Measurements from ENCODE around the gene PAN3. TPM values are rescaled to one million over a fixed set of nuclear protein-coding genes. Genes with fewer than 3 reads are reported as not detected.

Gene PAN3
- total RNA-seq, 1 experiment from 2014 or later: 37.5 TPM

- H3K4me1 Mint-ChIP-seq (ENCODE audit: low read depth, unreplicated experiment): no peaks in the 10 kb centered on the region
- H3K27ac Mint-ChIP-seq (ENCODE audit: unreplicated experiment): no peak overlapping the region
- DNase-seq: no peak
- Histone ChIP-seq H3K4me1 (no peaks in the 10 kb centered on the region), H3K9me3 (no peaks in the 10 kb centered on the region), H3K36me3 (ENCODE audit: control insufficient read depth, insufficient read depth, low read length) (no peaks in the 10 kb centered on the region), H3K27me3 (replicated peaks; ENCODE audit: control insufficient read depth, insufficient read depth, low read length) (no peaks in the 10 kb centered on the region), H3K4me3 (ENCODE audit: low read depth, low read length) (no peak overlapping the region)
- peaks cover 20% of the 10 kb centered on the region for H3K27me3 Mint-ChIP-seq (ENCODE audit: insufficient read depth, unreplicated experiment)
- POLR2A ChIA-PET: no interaction called here
- BruUV-seq (replicated peaks): no TSS peak
- intact Hi-C loops (cut with micrococcal nuclease; ENCODE audit: unreplicated experiment): no loop called here
- no peaks in the 10 kb centered on the region for H3K36me3 Mint-ChIP-seq (ENCODE audit: insufficient read depth, unreplicated experiment)
- H3K9me3 Mint-ChIP-seq (ENCODE audit: unreplicated experiment): no peaks in the 10 kb centered on the region
- CTCF ChIA-PET: no interaction called here
- no peak for TF ChIP-seq CTCF (IDR thresholded peaks at IDR 0.05; ENCODE audit: insufficient read depth in 1 of 2, low read depth in 1 of 2, low read length in 1 of 2, severe bottlenecking in 1 of 2, unreplicated experiment in 1 of 2)
- no peak overlapping the region for H3K4me3 Mint-ChIP-seq (ENCODE audit: unreplicated experiment)
Measured at GRCh38 chr13:28092431-28092830, 45.9 kb upstream of the PAN3 start.

- H3K36me3 ChIP-seq (ENCODE audit: control insufficient read depth, insufficient read depth, low read length): no peaks in the 10 kb centered on the region
- H3K4me3 Mint-ChIP-seq (ENCODE audit: unreplicated experiment): no peak overlapping the region
- no peak for TF ChIP-seq CTCF (IDR thresholded peaks at IDR 0.05; ENCODE audit: insufficient read depth in 1 of 2, low read depth in 1 of 2, low read length in 1 of 2, severe bottlenecking in 1 of 2, unreplicated experiment in 1 of 2)
- no peak for DNase-seq
- H3K4me3 ChIP-seq (ENCODE audit: low read depth, low read length): no peak overlapping the region
- BruUV-seq (replicated peaks): no TSS peak
- no peaks in the 10 kb centered on the region for H3K4me1 Mint-ChIP-seq (ENCODE audit: low read depth, unreplicated experiment)
- H3K27ac Mint-ChIP-seq (ENCODE audit: unreplicated experiment): no peak overlapping the region
- peaks cover 26% of the 10 kb centered on the region for H3K27me3 Mint-ChIP-seq (ENCODE audit: insufficient read depth, unreplicated experiment)
- H3K9me3 Mint-ChIP-seq (ENCODE audit: unreplicated experiment): no peaks in the 10 kb centered on the region
- H3K27me3 ChIP-seq (replicated peaks; ENCODE audit: control insufficient read depth, insufficient read depth, low read length): no peaks in the 10 kb centered on the region
- POLR2A ChIA-PET: no interaction called here
- intact Hi-C loops (cut with micrococcal nuclease; ENCODE audit: unreplicated experiment): no loop called here
- H3K36me3 Mint-ChIP-seq (ENCODE audit: insufficient read depth, unreplicated experiment): no peaks in the 10 kb centered on the region
- H3K9me3 ChIP-seq: no peaks in the 10 kb centered on the region
- CTCF ChIA-PET: no interaction called here
- no peaks in the 10 kb centered on the region for H3K4me1 ChIP-seq
Measured at GRCh38 chr13:28093881-28094280, 44.5 kb upstream of the PAN3 start.

- Histone ChIP-seq H3K27me3 (replicated peaks; ENCODE audit: control insufficient read depth, insufficient read depth, low read length) (no peaks in the 10 kb centered on the region), H3K4me1 (no peaks in the 10 kb centered on the region), H3K36me3 (ENCODE audit: control insufficient read depth, insufficient read depth, low read length) (no peaks in the 10 kb centered on the region), H3K9me3 (no peaks in the 10 kb centered on the region), H3K4me3 (ENCODE audit: low read depth, low read length) (no peak overlapping the region)
- ChIA-PET CTCF (no interaction called here), POLR2A (no interaction called here)
- H3K27me3 Mint-ChIP-seq (ENCODE audit: insufficient read depth, unreplicated experiment): peaks cover 27% of the 10 kb centered on the region
- H3K9me3 Mint-ChIP-seq (ENCODE audit: unreplicated experiment): no peaks in the 10 kb centered on the region
- no peak for DNase-seq
- no TSS peak for BruUV-seq (replicated peaks)
- no peaks in the 10 kb centered on the region for H3K36me3 Mint-ChIP-seq (ENCODE audit: insufficient read depth, unreplicated experiment)
- no peaks in the 10 kb centered on the region for H3K4me1 Mint-ChIP-seq (ENCODE audit: low read depth, unreplicated experiment)
- intact Hi-C loops (cut with micrococcal nuclease; ENCODE audit: unreplicated experiment): no loop called here
- H3K4me3 Mint-ChIP-seq (ENCODE audit: unreplicated experiment): no peak overlapping the region
- no peak overlapping the region for H3K27ac Mint-ChIP-seq (ENCODE audit: unreplicated experiment)
- TF ChIP-seq CTCF (IDR thresholded peaks at IDR 0.05; ENCODE audit: insufficient read depth in 1 of 2, low read depth in 1 of 2, low read length in 1 of 2, severe bottlenecking in 1 of 2, unreplicated experiment in 1 of 2): no peak
Measured at GRCh38 chr13:28094306-28094705, 44.0 kb upstream of the PAN3 start.
